NOMO-1 treated with DMSO at 0.1 percent for 48 hours (cell line): Measurements from ENCODE around the gene ADD1.
A peak's percentile ranks its signal among the peaks of the same experiment; 100 is the strongest.

Experiments used
- DNase-seq: peaks from one replicate; lab custom pipeline; 2025; ENCODE audit not compliant: unreplicated experiment; lab: John Stamatoyannopoulos, UW

Gene ADD1

GRCh38 chr4:2804973-2805501 lies 38.6 kb upstream of the ADD1 start:
- DNase-seq: no peak

- no peak for DNase-seq
These were observed 37.8 kb upstream of the ADD1 start for GRCh38 chr4:2805712-2806389.

GRCh38 chr4:2806390-2807355 lies 37.0 kb upstream of the ADD1 start:
- DNase-seq: no peak

- DNase-seq: no peak
These were observed 36.1 kb upstream of the ADD1 start for GRCh38 chr4:2807571-2807970.

- DNase-seq: no peak
These were observed 35.6 kb upstream of the ADD1 start for GRCh38 chr4:2808001-2808400.

GRCh38 chr4:2809610-2810180 lies 33.9 kb upstream of the ADD1 start:
- DNase-seq: no peak

GRCh38 chr4:2810388-2810787 lies 33.3 kb upstream of the ADD1 start:
- DNase-seq: no peak

GRCh38 chr4:2811830-2812611 lies 31.6 kb upstream of the ADD1 start:
- peak; percentile 83 for DNase-seq

GRCh38 chr4:2812612-2813354 lies 30.9 kb upstream of the ADD1 start:
- DNase-seq: no peak

GRCh38 chr4:2813446-2814405 lies 29.9 kb upstream of the ADD1 start:
- no peak for DNase-seq

- no peak for DNase-seq
These were observed 28.9 kb upstream of the ADD1 start for GRCh38 chr4:2814627-2815270.

- no peak for DNase-seq
These were observed 27.2 kb upstream of the ADD1 start for GRCh38 chr4:2816401-2816954.

GRCh38 chr4:2817137-2817536 lies 26.5 kb upstream of the ADD1 start:
- no peak for DNase-seq

GRCh38 chr4:2817701-2818350 lies 25.8 kb upstream of the ADD1 start:
- DNase-seq: no peak

- no peak for DNase-seq
These were observed 25.2 kb upstream of the ADD1 start for GRCh38 chr4:2818351-2818939.

- DNase-seq: no peak
These were observed 24.1 kb upstream of the ADD1 start for GRCh38 chr4:2819244-2820215.
